B cell (primary cell): ENCODE measurements around the gene NID1. TPM values are rescaled to one million over a fixed set of nuclear protein-coding genes. Genes with fewer than 3 reads are reported as not detected.
"Not testable (repeated sequence)": the region's sequence is repeated elsewhere in the genome, so short reads cannot be mapped to it uniquely, and the experiment has no call there.

Source experiments
- ATAC-seq: fragments of 200-7000 bp; cut with Tn5 transposase; one replicate; pipeline ENCODE4 v1.10.0; 2021; ENCODE audit warnings: low read depth, mild to moderate bottlenecking, moderate number of reproducible peaks, moderate library complexity
- CTCF ChIA-PET: fragments of 350-600 bp; sonication (Branson Sonifier 250); formaldehyde crosslinking; loops from one replicate; lab custom pipeline; 2021; ENCODE audit warnings: antibody characterized with exemption, inconsistent platforms; lab: Charles Lee
- POLR2A ChIA-PET: fragments of 350-600 bp; sonication (Branson Sonifier 250); formaldehyde crosslinking; loops from one replicate; lab custom pipeline; 2021; ENCODE audit warnings: antibody characterized with exemption; lab: Charles Lee
- DNase-seq: peaks from one replicate; pipeline ENCODE4 v3.0.0; 2013
- H2AFZ ChIP-seq: 2 replicates; pipeline ENCODE4 v1.6.1; 2012; ENCODE audit warnings: mild to moderate bottlenecking, low read depth, low read length; ENCODE audit not compliant: insufficient read depth, poor library complexity, severe bottlenecking
- H3K27ac ChIP-seq, 2 donors: 1 replicate in 1 of 2; 2 replicates in 1 of 2; pipeline ENCODE4 v1.5.1; 2012 to 2013; ENCODE audit warnings: low read length in 2 of 2, mild to moderate bottlenecking in 2 of 2, moderate library complexity in 1 of 2
- H3K27me3 ChIP-seq, 4 experiments: fragments of 200-600 bp in 1 of 4; sonication (generic) in 1 of 4; replicated peaks in 1 of 4; 1 replicate in 2 of 4; 2 replicates in 2 of 4; pipeline versions ENCODE4 v1.6.1 to v1.7.0; 2013 to 2016; ENCODE audit warnings: low read length in 3 of 4, mild to moderate bottlenecking in 2 of 4, mixed read lengths in 1 of 4, moderate library complexity in 1 of 4; ENCODE audit not compliant: insufficient read depth in 4 of 4, control insufficient read depth in 3 of 4; ENCODE audit errors: control extremely low read depth in 1 of 4
- H3K36me3 ChIP-seq, 2 experiments: replicated peaks in 1 of 2; 1 replicate in 1 of 2; 2 replicates in 1 of 2; pipeline versions ENCODE4 v1.6.1 to v1.7.1; 2013; ENCODE audit warnings: low read length in 1 of 2; ENCODE audit not compliant: insufficient read depth in 2 of 2, control insufficient read depth in 1 of 2; ENCODE audit errors: control extremely low read depth in 1 of 2, extremely low read depth in 1 of 2
- H3K4me1 ChIP-seq, 2 donors: fragments of 200-600 bp in 1 of 2; sonication (generic) in 1 of 2; 1 replicate in 1 of 2; 2 replicates in 1 of 2; pipeline versions ENCODE4 v1.5.1 to v1.6.1; 2013 to 2017; ENCODE audit warnings: low read length in 2 of 2; ENCODE audit not compliant: control insufficient read depth in 2 of 2, insufficient read depth in 2 of 2
- H3K4me2 ChIP-seq: replicated peaks from 2 replicates; pipeline ENCODE3; 2012; ENCODE audit warnings: mild to moderate bottlenecking, low read depth, low read length; ENCODE audit not compliant: poor library complexity, severe bottlenecking
- H3K4me3 ChIP-seq, 5 experiments: fragments of 200-600 bp in 1 of 5; sonication (generic) in 1 of 5; 1 replicate in 3 of 5; 2 replicates in 2 of 5; pipeline versions ENCODE4 v1.5.1 to v1.7.0; 2011 to 2016; ENCODE audit warnings: low read length in 4 of 5, mild to moderate bottlenecking in 4 of 5, low read depth in 2 of 5, control low read depth in 1 of 5, moderate library complexity in 1 of 5; ENCODE audit not compliant: insufficient read depth in 1 of 5; ENCODE audit errors: control extremely low read depth in 1 of 5, extremely low read depth in 1 of 5
- H3K79me2 ChIP-seq: fragments of 200-600 bp; sonication (generic); one replicate; pipeline ENCODE4 v1.6.0; 2016; ENCODE audit warnings: low read length; ENCODE audit not compliant: control insufficient read depth, insufficient read depth
- H3K9ac ChIP-seq: fragments of 200-600 bp; sonication (generic); 2 replicates; pipeline ENCODE4 v1.6.1; 2017; ENCODE audit warnings: mild to moderate bottlenecking, low read length, moderate library complexity
- H3K9me3 ChIP-seq, 3 donors: one replicate each; pipeline versions ENCODE4 v1.6.1 to v1.7.1; 2013; ENCODE audit warnings: low read length in 2 of 3; ENCODE audit not compliant: control insufficient read depth in 2 of 3, insufficient read depth in 1 of 3; ENCODE audit errors: control extremely low read depth in 1 of 3
- H4K20me1 ChIP-seq: 2 replicates; pipeline ENCODE4 v1.6.0; 2012; ENCODE audit warnings: mild to moderate bottlenecking, low read length; ENCODE audit not compliant: insufficient read depth, control insufficient read depth, poor library complexity, severe bottlenecking
- H3K27ac Mint-ChIP-seq: one replicate; pipeline ENCODE4 v1.8.0; 2021; ENCODE audit warnings: mixed read lengths
- H3K27me3 Mint-ChIP-seq: one replicate; pipeline ENCODE4 v1.8.0; 2021; ENCODE audit warnings: mixed read lengths
- H3K4me1 Mint-ChIP-seq: one replicate; pipeline ENCODE4 v1.8.0; 2021; ENCODE audit warnings: mixed read lengths
- H3K4me3 Mint-ChIP-seq: one replicate; pipeline ENCODE4 v1.8.0; 2021; ENCODE audit warnings: mixed read lengths
- H3K9me3 Mint-ChIP-seq: one replicate; pipeline ENCODE4 v1.8.0; 2022; ENCODE audit warnings: mixed read lengths; ENCODE audit not compliant: insufficient read depth
- CTCF ChIP-seq: fragments of 200-600 bp; IDR thresholded peaks from one replicate; pipeline ENCODE4 v1.8.0; 2022; ENCODE audit warnings: antibody characterized with exemption, mild to moderate bottlenecking
- EZH2 ChIP-seq: IDR thresholded peaks from 2 replicates; pipeline ENCODE4 v1.6.1; 2012; ENCODE audit warnings: borderline replicate concordance, low read depth, mild to moderate bottlenecking, moderate library complexity, low read length; ENCODE audit not compliant: insufficient read depth, poor library complexity, severe bottlenecking
- WGBS: methylation state at CpG from one replicate; pipeline ENCODE4 v1.1.5; 2013; ENCODE audit warnings: missing lambda C conversion rate; ENCODE audit not compliant: insufficient coverage; 5-methylcytosine and 5-hydroxymethylcytosine counted together
- intact Hi-C: fragments of 100-400 bp; cut with micrococcal nuclease; formaldehyde crosslinking; loops from one replicate; pipeline ENCODE4 v1.10.0; 2022
- polyA plus RNA-seq: library from polyadenylated mRNA; depleted of rRNA; stranded (reverse); fragments of >200 nt; gene quantifications from 2 replicates; pipeline ENCODE4 v1.2.3, GENCODE V29; 2012
- total RNA-seq, 2 donors: library from RNA; stranded (reverse); fragments of 120-200 nt in 1 of 2; gene quantifications; 1 replicate in 1 of 2; 2 replicates in 1 of 2; pipeline versions ENCODE4 v1.2.3 to v1.2.4, GENCODE V29; 2013 to 2022

NID1 gene
- total and polyA plus RNA-seq, 2 donors (not counting 1 experiment from before 2014, with no cell fraction given): 0.06 TPM; not detected in 1

GRCh38 chr1:235974616-235975015, 90.3 kb downstream of the NID1 start:
- H3K4me3 Mint-ChIP-seq: no peak overlapping the region
- no peaks in the 10 kb centered on the region for H3K27me3 Mint-ChIP-seq
- peaks cover 17% of the 10 kb centered on the region in 2 donors for H3K4me1 ChIP-seq
- H3K9ac ChIP-seq: no peak overlapping the region
- H3K4me2 ChIP-seq: no peak overlapping the region
- peaks cover 19% of the 10 kb centered on the region for H3K4me1 Mint-ChIP-seq
- ChIA-PET CTCF (interaction anchor here (0.8 to 6.3 kb wide), 5 partner anchors 109 to 461 kb away, joined by 4 to 136 read pairs (median 4); no protein-coding TSS in a partner anchor), POLR2A (no interaction called here)
- DNase-seq: no peak
- WGBS: 100% methylated on average over 1 of the region's 1 CpG
- peaks cover 2 to 11% (median 9%) of the 10 kb centered on the region in 3 donors for H3K9me3 ChIP-seq
- no peaks in the 10 kb centered on the region for H3K27me3 ChIP-seq
- H3K27ac ChIP-seq: no peak overlapping the region
- no peak for TF ChIP-seq CTCF
- TF ChIP-seq EZH2: no peak
- no peaks in the 10 kb centered on the region for H4K20me1 ChIP-seq
- H3K4me3 ChIP-seq: no peak overlapping the region
- H3K9me3 Mint-ChIP-seq: no peaks in the 10 kb centered on the region
- intact Hi-C loops: loop anchor here (5.0 to 10.0 kb wide), 3 partner anchors 90 to 207 kb away; partner anchors contain the start of gene NID1
- no peak overlapping the region for H3K27ac Mint-ChIP-seq
- H2AFZ ChIP-seq: no peak overlapping the region
- ATAC-seq: no peak
- H3K36me3 ChIP-seq: no peaks in the 10 kb centered on the region
- H3K79me2 ChIP-seq: no peaks in the 10 kb centered on the region

GRCh38 chr1:235972691-235973090, 92.2 kb downstream of the NID1 start:
- H3K9me3 ChIP-seq, DNase-seq, H3K36me3 ChIP-seq, H4K20me1 ChIP-seq, H3K9ac ChIP-seq, ATAC-seq, H3K27me3 ChIP-seq, H3K27me3 Mint-ChIP-seq, H3K79me2 ChIP-seq, H3K9me3 Mint-ChIP-seq, H3K4me3 Mint-ChIP-seq: not testable (repeated sequence)
- Histone ChIP-seq H3K27ac (peak overlapping the region; percentile 72 to 86), H3K4me2 (peak overlapping the region; percentile 84), H3K4me1 (peaks cover 17% of the 10 kb centered on the region in 2 donors), H2AFZ (peak overlapping the region; percentile 79), H3K4me3 (peak overlapping the region in 2 of 5 experiments; percentile 50 to 60)
- ChIA-PET CTCF (interaction anchor here (0.5 to 6.3 kb wide), 38 partner anchors 10 to 470 kb away, joined by 3 to 136 read pairs (median 8); partner anchors contain the start of genes B3GALNT2 and LYST), POLR2A (interaction anchor here (0.6 to 1.4 kb wide), 5 partner anchors 18 to 468 kb away, joined by 3 to 10 read pairs (median 3); no protein-coding TSS in a partner anchor)
- Mint-ChIP-seq H3K27ac (peak overlapping the region; percentile 95), H3K4me1 (peaks cover 19% of the 10 kb centered on the region)
- intact Hi-C loops: loop anchor here (5.0 to 10.0 kb wide), 3 partner anchors 92 to 205 kb away; partner anchors contain the start of gene NID1
- no CpG with 5 or more reads among the region's 3 CpGs for WGBS
